ENCODE measurements around the gene KCP.

Gene KCP

GRCh38 chr7:128838109-128838779, 72.3 kb downstream of the KCP start:
- H3K36me3 ChIP-seq (ENCODE audit: insufficient read depth, low read length) = no peaks in the 10 kb centered on the region
- H2AFZ ChIP-seq (ENCODE audit: low read depth, low read length) = no peak overlapping the region
- H3K27me3 ChIP-seq (ENCODE audit: insufficient read depth, low read length) = no peaks in the 10 kb centered on the region
- H3K4me1 ChIP-seq (ENCODE audit: insufficient read depth, low read length) = peaks cover 19% of the 10 kb centered on the region
- H3K9me3 ChIP-seq (ENCODE audit: low read length) = no peaks in the 10 kb centered on the region
- H3K4me3 ChIP-seq (ENCODE audit: low read length) = no peak overlapping the region

- no peak overlapping the region for H3K4me3 ChIP-seq (ENCODE audit: low read length)
- H3K36me3 ChIP-seq (ENCODE audit: insufficient read depth, low read length) = no peaks in the 10 kb centered on the region
- H3K9me3 ChIP-seq (ENCODE audit: low read length) = no peaks in the 10 kb centered on the region
- H3K27me3 ChIP-seq (ENCODE audit: insufficient read depth, low read length) = no peaks in the 10 kb centered on the region
- H3K4me1 ChIP-seq (ENCODE audit: insufficient read depth, low read length) = peaks cover 27% of the 10 kb centered on the region
- no peak overlapping the region for H2AFZ ChIP-seq (ENCODE audit: low read depth, low read length)
These were observed 73.0 kb downstream of the KCP start for GRCh38 chr7:128837521-128837921.

GRCh38 chr7:128836729-128837348, 73.7 kb downstream of the KCP start:
- no peaks in the 10 kb centered on the region for H3K27me3 ChIP-seq (ENCODE audit: insufficient read depth, low read length)
- H3K4me1 ChIP-seq (ENCODE audit: insufficient read depth, low read length) = peaks cover 32% of the 10 kb centered on the region
- no peak overlapping the region for H2AFZ ChIP-seq (ENCODE audit: low read depth, low read length)
- H3K9me3 ChIP-seq (ENCODE audit: low read length) = no peaks in the 10 kb centered on the region
- no peak overlapping the region for H3K4me3 ChIP-seq (ENCODE audit: low read length)
- no peaks in the 10 kb centered on the region for H3K36me3 ChIP-seq (ENCODE audit: insufficient read depth, low read length)

DNA sequence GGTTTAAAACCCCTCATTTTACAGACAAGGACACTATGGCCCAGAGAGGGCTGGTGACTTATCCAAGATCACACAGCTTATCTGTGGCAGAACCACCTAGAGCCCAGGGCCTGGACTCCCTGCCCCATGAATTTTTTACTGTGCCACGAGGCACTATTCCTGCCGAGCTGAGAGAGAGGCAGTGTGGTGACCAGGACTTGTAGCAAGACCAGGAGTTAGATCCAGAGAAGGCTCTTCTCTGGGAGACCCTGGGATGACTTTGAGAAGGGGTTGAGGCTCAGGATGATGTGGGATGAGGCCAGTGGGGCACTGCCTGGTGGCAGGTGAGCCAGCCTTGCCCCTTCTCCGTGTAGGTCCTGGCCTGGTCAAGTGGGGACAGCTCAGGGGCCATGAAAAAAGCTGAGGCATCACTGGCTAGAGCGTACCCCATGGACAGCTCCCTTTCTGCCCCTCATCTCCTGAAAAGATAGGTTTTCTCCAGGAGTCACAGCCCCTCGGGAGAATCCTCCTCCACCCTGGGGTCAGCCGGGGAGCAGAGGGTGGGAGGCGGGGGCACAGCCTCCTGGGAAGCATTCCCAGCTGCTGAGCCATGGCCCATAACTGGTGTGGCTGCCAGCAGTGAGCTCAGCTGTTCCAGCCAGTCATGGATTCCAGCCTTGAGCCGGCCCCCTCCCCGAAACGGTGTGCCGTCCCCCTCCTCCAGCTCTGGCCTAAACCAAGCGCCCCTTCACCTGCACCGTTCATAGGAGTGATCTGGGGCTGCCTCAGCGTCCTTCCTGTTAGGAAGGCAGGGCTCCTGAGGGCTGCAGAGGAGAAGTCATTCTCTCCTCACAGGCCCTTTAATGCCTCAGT, 74.5 kb downstream of the KCP start:
- H3K36me3 ChIP-seq (ENCODE audit: insufficient read depth, low read length) = no peaks in the 10 kb centered on the region

DNA sequence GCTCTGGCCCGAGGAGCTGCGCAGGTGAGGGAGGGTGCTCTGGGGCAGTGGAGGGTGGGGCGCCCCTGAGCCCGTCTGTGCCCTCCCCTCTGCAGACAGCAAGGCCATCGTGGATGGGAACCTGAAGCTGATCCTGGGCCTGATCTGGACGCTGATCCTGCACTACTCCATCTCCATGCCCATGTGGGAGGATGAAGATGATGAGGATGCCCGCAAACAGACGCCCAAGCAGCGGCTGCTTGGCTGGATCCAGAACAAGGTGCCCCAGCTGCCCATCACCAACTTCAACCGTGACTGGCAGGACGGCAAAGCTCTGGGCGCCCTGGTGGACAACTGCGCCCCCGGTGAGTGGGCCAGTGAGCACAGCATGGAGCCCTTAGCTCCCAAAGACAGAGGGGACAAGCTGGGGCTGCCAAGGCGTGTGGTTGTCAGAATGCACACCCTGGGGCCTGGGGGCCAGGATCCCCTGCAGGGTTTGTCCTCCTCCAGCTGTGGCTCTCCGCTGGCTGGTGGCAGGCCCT, 75.2 kb downstream of the KCP start:
- Histone ChIP-seq H3K27me3 (ENCODE audit: insufficient read depth, low read length) (no peaks in the 10 kb centered on the region), H3K4me3 (ENCODE audit: low read length) (no peak overlapping the region), H3K36me3 (ENCODE audit: insufficient read depth, low read length) (no peaks in the 10 kb centered on the region)

More for the DNA sequence above, 74.5 kb downstream of the KCP start:
- H3K9me3 ChIP-seq (ENCODE audit: low read length) = no peaks in the 10 kb centered on the region
- peaks cover 40% of the 10 kb centered on the region for H3K4me1 ChIP-seq (ENCODE audit: insufficient read depth, low read length)
- no peaks in the 10 kb centered on the region for H3K27me3 ChIP-seq (ENCODE audit: insufficient read depth, low read length)
- no peak overlapping the region for H3K4me3 ChIP-seq (ENCODE audit: low read length)
- H2AFZ ChIP-seq (ENCODE audit: low read depth, low read length) = no peak overlapping the region

DNA sequence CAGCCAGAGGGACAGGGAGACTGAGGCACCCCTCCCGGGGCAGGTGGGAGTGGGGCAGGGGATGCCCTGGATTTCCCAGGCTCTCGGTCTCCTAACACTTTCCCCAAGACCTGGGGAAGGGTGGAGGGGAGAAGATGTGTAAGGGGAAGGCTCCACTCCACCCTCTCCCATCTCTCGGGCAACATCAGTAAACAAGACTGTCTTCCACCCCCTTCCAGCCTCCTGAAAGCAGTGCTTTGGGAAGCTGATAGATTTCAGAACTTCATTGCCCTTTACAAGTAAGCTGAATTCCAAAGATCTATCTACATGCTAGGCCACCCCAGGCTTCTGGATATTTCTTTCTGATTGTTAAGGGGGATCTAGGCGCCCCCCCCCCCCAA, 76.6 kb downstream of the KCP start:
- Histone ChIP-seq H3K36me3 (ENCODE audit: insufficient read depth, low read length) (no peaks in the 10 kb centered on the region), H3K9me3 (ENCODE audit: low read length) (no peaks in the 10 kb centered on the region), H2AFZ (ENCODE audit: low read depth, low read length) (no peak overlapping the region), H3K4me3 (ENCODE audit: low read length) (no peak overlapping the region), H3K4me1 (ENCODE audit: insufficient read depth, low read length) (peaks cover 41% of the 10 kb centered on the region), H3K27me3 (ENCODE audit: insufficient read depth, low read length) (no peaks in the 10 kb centered on the region)

More for the DNA sequence above, 75.2 kb downstream of the KCP start:
- Histone ChIP-seq H2AFZ (ENCODE audit: low read depth, low read length) (no peak overlapping the region), H3K9me3 (ENCODE audit: low read length) (no peaks in the 10 kb centered on the region), H3K4me1 (ENCODE audit: insufficient read depth, low read length) (peaks cover 41% of the 10 kb centered on the region)

GRCh38 chr7:128833148-128833945, 77.2 kb downstream of the KCP start:
- no peaks in the 10 kb centered on the region for H3K36me3 ChIP-seq (ENCODE audit: insufficient read depth, low read length)
- no peaks in the 10 kb centered on the region for H3K27me3 ChIP-seq (ENCODE audit: insufficient read depth, low read length)
- H3K4me1 ChIP-seq (ENCODE audit: insufficient read depth, low read length) = peaks cover 43% of the 10 kb centered on the region
- peak overlapping the region; percentile 3 for H2AFZ ChIP-seq (ENCODE audit: low read depth, low read length)
- no peaks in the 10 kb centered on the region for H3K9me3 ChIP-seq (ENCODE audit: low read length)
- H3K4me3 ChIP-seq (ENCODE audit: low read length) = peak overlapping the region; percentile 34

GRCh38 chr7:128832880-128833147, 77.7 kb downstream of the KCP start:
- H3K4me3 ChIP-seq (ENCODE audit: low read length) = peak overlapping the region; percentile 34
- H2AFZ ChIP-seq (ENCODE audit: low read depth, low read length) = peak overlapping the region; percentile 3
- H3K9me3 ChIP-seq (ENCODE audit: low read length) = no peaks in the 10 kb centered on the region
- H3K27me3 ChIP-seq (ENCODE audit: insufficient read depth, low read length) = no peaks in the 10 kb centered on the region
- peaks cover 48% of the 10 kb centered on the region for H3K4me1 ChIP-seq (ENCODE audit: insufficient read depth, low read length)
- H3K36me3 ChIP-seq (ENCODE audit: insufficient read depth, low read length) = no peaks in the 10 kb centered on the region

- no peaks in the 10 kb centered on the region for H3K27me3 ChIP-seq (ENCODE audit: insufficient read depth, low read length)
- H3K4me3 ChIP-seq (ENCODE audit: low read length) = peak overlapping the region; percentile 34
- no peaks in the 10 kb centered on the region for H3K36me3 ChIP-seq (ENCODE audit: insufficient read depth, low read length)
- no peaks in the 10 kb centered on the region for H3K9me3 ChIP-seq (ENCODE audit: low read length)
- H3K4me1 ChIP-seq (ENCODE audit: insufficient read depth, low read length) = peaks cover 54% of the 10 kb centered on the region
- peak overlapping the region; percentile 3 for H2AFZ ChIP-seq (ENCODE audit: low read depth, low read length)
These were observed 78.3 kb downstream of the KCP start for GRCh38 chr7:128831994-128832879.

GRCh38 chr7:128831178-128831993, 79.1 kb downstream of the KCP start:
- Histone ChIP-seq H3K4me3 (ENCODE audit: low read length) (peak overlapping the region; percentile 17), H3K4me1 (ENCODE audit: insufficient read depth, low read length) (peaks cover 53% of the 10 kb centered on the region), H2AFZ (ENCODE audit: low read depth, low read length) (peak overlapping the region; percentile 55), H3K36me3 (ENCODE audit: insufficient read depth, low read length) (no peaks in the 10 kb centered on the region), H3K27me3 (ENCODE audit: insufficient read depth, low read length) (no peaks in the 10 kb centered on the region), H3K9me3 (ENCODE audit: low read length) (no peaks in the 10 kb centered on the region)

- Histone ChIP-seq H3K9me3 (ENCODE audit: low read length) (no peaks in the 10 kb centered on the region), H3K27me3 (ENCODE audit: insufficient read depth, low read length) (no peaks in the 10 kb centered on the region), H2AFZ (ENCODE audit: low read depth, low read length) (peak within 1 kb of the TSS; percentile 55), H3K4me3 (ENCODE audit: low read length) (peak within 1 kb of the TSS; percentile 17), H3K4me1 (ENCODE audit: insufficient read depth, low read length) (peaks cover 51% of the 10 kb centered on the region), H3K36me3 (ENCODE audit: insufficient read depth, low read length) (no peaks in the 10 kb centered on the region)
These were observed 80.0 kb downstream of the KCP start, which contains the start of gene FLNC for GRCh38 chr7:128830231-128831177. Gene FLNC (plus strand): TSS chr7:128830406. CDS start chr7:128830638, 232 bp downstream.

Data from neuron (in vitro differentiated cells).